HL-60 (cell line): ENCODE results near the gene DPEP3.

Source experiments
- DNase-seq, 2 experiments: peaks; one replicate each; pipeline ENCODE4 v3.0.0-alpha.2; 2010 to 2020; ENCODE audit warnings: low read depth in 1 of 2, low spot score in 1 of 2
- H3K27ac ChIP-seq: fragments of 250-450 bp; sonication (Bioruptor Pico); replicated peaks from 2 replicates; pipeline ENCODE4 v1.5.1; 2020; ENCODE audit warnings: mild to moderate bottlenecking, moderate library complexity
- H3K27me3 ChIP-seq: fragments of 250-450 bp; sonication (Bioruptor Pico); 2 replicates; pipeline ENCODE4 v1.5.1; 2021; ENCODE audit warnings: mild to moderate bottlenecking, moderate library complexity; ENCODE audit not compliant: insufficient read depth, poor library complexity, severe bottlenecking
- H3K4me3 ChIP-seq: replicated peaks from 2 replicates; pipeline ENCODE4 v1.5.1; 2011; ENCODE audit warnings: mild to moderate bottlenecking, control low read depth, low read length; ENCODE audit not compliant: insufficient read depth
- GABPA ChIP-seq: IDR thresholded peaks from 2 replicates; pipeline ENCODE4 v1.6.1; 2012; ENCODE audit warnings: low read depth
- POLR2AphosphoS5 ChIP-seq: IDR thresholded peaks from 2 replicates; pipeline ENCODE4 v1.6.1; 2012; ENCODE audit warnings: low read depth
- REST ChIP-seq: IDR thresholded peaks from 2 replicates; pipeline ENCODE4 v1.6.1; 2012; ENCODE audit warnings: low read depth; ENCODE audit not compliant: insufficient replicate concordance
- SPI1 ChIP-seq: IDR thresholded peaks from 2 replicates; pipeline ENCODE4 v1.6.1; 2012; ENCODE audit warnings: low read depth, mild to moderate bottlenecking, borderline replicate concordance
- TF ChIP-seq, protein P1 (sequence below): IDR thresholded peaks from one replicate; pipeline ENCODE4 v1.5.1; 2011; ENCODE audit warnings: low read length, control low read depth, inconsistent platforms; ENCODE audit not compliant: insufficient read depth

The DPEP3 gene

GRCh38 chr16:67936124-67936879, 44.0 kb downstream of the DPEP3 start, which contains the start of gene PSMB10:
Gene PSMB10, minus strand, starts transcription at chr16:67936850. Its CDS starts 101 bp downstream, at chr16:67936749.
- Histone ChIP-seq H3K27me3 (no peaks in the 10 kb centered on the region), H3K4me3 (peak within 1 kb of the TSS; percentile 94), H3K27ac (peak within 1 kb of the TSS; percentile 94)
- peak; percentile 63 to 67 for DNase-seq
- TF ChIP-seq SPI1, result no peak
- TF ChIP-seq, protein P1, sequence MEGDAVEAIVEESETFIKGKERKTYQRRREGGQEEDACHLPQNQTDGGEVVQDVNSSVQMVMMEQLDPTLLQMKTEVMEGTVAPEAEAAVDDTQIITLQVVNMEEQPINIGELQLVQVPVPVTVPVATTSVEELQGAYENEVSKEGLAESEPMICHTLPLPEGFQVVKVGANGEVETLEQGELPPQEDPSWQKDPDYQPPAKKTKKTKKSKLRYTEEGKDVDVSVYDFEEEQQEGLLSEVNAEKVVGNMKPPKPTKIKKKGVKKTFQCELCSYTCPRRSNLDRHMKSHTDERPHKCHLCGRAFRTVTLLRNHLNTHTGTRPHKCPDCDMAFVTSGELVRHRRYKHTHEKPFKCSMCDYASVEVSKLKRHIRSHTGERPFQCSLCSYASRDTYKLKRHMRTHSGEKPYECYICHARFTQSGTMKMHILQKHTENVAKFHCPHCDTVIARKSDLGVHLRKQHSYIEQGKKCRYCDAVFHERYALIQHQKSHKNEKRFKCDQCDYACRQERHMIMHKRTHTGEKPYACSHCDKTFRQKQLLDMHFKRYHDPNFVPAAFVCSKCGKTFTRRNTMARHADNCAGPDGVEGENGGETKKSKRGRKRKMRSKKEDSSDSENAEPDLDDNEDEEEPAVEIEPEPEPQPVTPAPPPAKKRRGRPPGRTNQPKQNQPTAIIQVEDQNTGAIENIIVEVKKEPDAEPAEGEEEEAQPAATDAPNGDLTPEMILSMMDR, result no peak
- TF ChIP-seq GABPA, result no peak
- peak; percentile 65; the same call in 1 of the 2 replicates for TF ChIP-seq POLR2AphosphoS5
- TF ChIP-seq REST, result no peak

GRCh38 chr16:67935402-67936123, 44.7 kb downstream of the DPEP3 start:
- Histone ChIP-seq H3K4me3 (peak overlapping the region; percentile 94), H3K27me3 (no peaks in the 10 kb centered on the region), H3K27ac (peak overlapping the region; percentile 94)
- peak; percentile 98 for DNase-seq
- TF ChIP-seq GABPA (peak; percentile 79), POLR2AphosphoS5 (peak; percentile 87), SPI1 (no peak), REST (no peak)
- TF ChIP-seq, protein P1, result no peak

- DNase-seq, result no peak
- H3K4me3 ChIP-seq, result peak overlapping the region; percentile 94
- peak; percentile 23; the same call in 1 of the 2 replicates for TF ChIP-seq POLR2AphosphoS5
- TF ChIP-seq, protein P1, result no peak
- H3K27ac ChIP-seq, result peak overlapping the region; percentile 94
- H3K27me3 ChIP-seq, result no peaks in the 10 kb centered on the region
Measured at GRCh38 chr16:67935101-67935401, 45.2 kb downstream of the DPEP3 start.
